ENCODE data around the gene GCNT4.

- no peak for TF ChIP-seq CTCF (IDR thresholded peaks at IDR 0.05)
- TF ChIP-seq RNF2 (IDR thresholded peaks at IDR 0.05; ENCODE audit: borderline replicate concordance, low read depth): no peak
- TF ChIP-seq RCOR1 (IDR thresholded peaks at IDR 0.05; ENCODE audit: low read depth, low read length): no peak
Observed at GRCh38 chr5:75045071-75045470, 7.3 kb downstream of the GCNT4 start.

All from A549 (cell line).